Cardiac muscle cell (in vitro differentiated cells and primary cell): ENCODE measurements around the gene RCAN1. TPM values are rescaled to one million over a fixed set of nuclear protein-coding genes. Genes with fewer than 3 reads are reported as not detected.

Experiments used
- DNase-seq, 2 donors: peaks; one replicate each; pipeline versions ENCODE4 v3.0.0 to v3.0.0-alpha.2; 2010 to 2017; ENCODE audit warnings: low read depth in 1 of 2, low spot score in 1 of 2
- H3K27ac ChIP-seq: fragments of 200-600 bp; sonication (generic); 2 replicates; pipeline ENCODE4 v1.5.1; 2016
- H3K27me3 ChIP-seq: fragments of 200-600 bp; sonication (generic); 2 replicates; pipeline ENCODE4 v1.6.0; 2016; ENCODE audit warnings: control low read depth
- H3K36me3 ChIP-seq: fragments of 200-600 bp; sonication (generic); 2 replicates; pipeline ENCODE4 v1.5.1; 2016; ENCODE audit warnings: control low read depth
- H3K4me1 ChIP-seq: fragments of 200-600 bp; sonication (generic); 2 replicates; pipeline ENCODE4 v1.8.1; 2017; ENCODE audit warnings: low read depth, mild to moderate bottlenecking, mixed run types
- H3K4me3 ChIP-seq: fragments of 200-600 bp; sonication (generic); 2 replicates; pipeline ENCODE4 v1.5.1; 2016; ENCODE audit warnings: mild to moderate bottlenecking
- H3K9me3 ChIP-seq: fragments of 200-600 bp; sonication (generic); 2 replicates; pipeline ENCODE4 v1.5.1; 2017; ENCODE audit warnings: low read depth, mild to moderate bottlenecking, control low read depth
- CTCF ChIP-seq: IDR thresholded peaks from 2 replicates; pipeline ENCODE4 v1.5.1; 2012; ENCODE audit warnings: low read depth, mild to moderate bottlenecking, low read length
- polyA plus RNA-seq: library from polyadenylated mRNA; unstranded; fragments of >200 nt; fragmentation: Nextera tagmentation; extraction: Ambion mirVana; gene quantifications from 2 replicates; pipeline ENCODE4 v1.2.1, GENCODE V29; 2016
- total RNA-seq: library from RNA; depleted of rRNA; stranded (reverse); fragments of >200 nt; gene quantifications from 2 replicates; pipeline ENCODE4 v1.2.3, GENCODE V29; 2016

Gene RCAN1
- total and polyA plus RNA-seq, 2 experiments from 2014 or later = 47.4 to 96.2 TPM

- H3K4me1 ChIP-seq = peaks cover 26% of the 10 kb centered on the region
- no peaks in the 10 kb centered on the region for H3K36me3 ChIP-seq
- no peak overlapping the region for H3K4me3 ChIP-seq
- TF ChIP-seq CTCF = no peak
- no peak overlapping the region for H3K27ac ChIP-seq
- H3K9me3 ChIP-seq = no peaks in the 10 kb centered on the region
- no peaks in the 10 kb centered on the region for H3K27me3 ChIP-seq
- no peak for DNase-seq
Measured at GRCh38 chr21:34596561-34597271, 18.2 kb downstream of the RCAN1 start.

GRCh38 chr21:34595457-34595856, 19.5 kb downstream of the RCAN1 start:
- Histone ChIP-seq H3K27ac (no peak overlapping the region), H3K4me1 (peaks cover 39% of the 10 kb centered on the region), H3K4me3 (no peak overlapping the region), H3K9me3 (no peaks in the 10 kb centered on the region), H3K27me3 (no peaks in the 10 kb centered on the region), H3K36me3 (no peaks in the 10 kb centered on the region)
- DNase-seq = no peak
- TF ChIP-seq CTCF = no peak

GRCh38 chr21:34594566-34595234, 20.2 kb downstream of the RCAN1 start:
- no peaks in the 10 kb centered on the region for H3K9me3 ChIP-seq
- H3K27ac ChIP-seq = no peak overlapping the region
- TF ChIP-seq CTCF = no peak
- H3K36me3 ChIP-seq = no peaks in the 10 kb centered on the region
- no peak overlapping the region for H3K4me3 ChIP-seq
- H3K27me3 ChIP-seq = no peaks in the 10 kb centered on the region
- no peak for DNase-seq
- H3K4me1 ChIP-seq = peaks cover 46% of the 10 kb centered on the region

- Histone ChIP-seq H3K27me3 (no peaks in the 10 kb centered on the region), H3K36me3 (no peaks in the 10 kb centered on the region), H3K4me1 (peaks cover 46% of the 10 kb centered on the region), H3K9me3 (no peaks in the 10 kb centered on the region), H3K27ac (peak overlapping the region; percentile 92), H3K4me3 (no peak overlapping the region)
- DNase-seq = no peak
- no peak for TF ChIP-seq CTCF
Measured at GRCh38 chr21:34593954-34594531, 20.9 kb downstream of the RCAN1 start.

- H3K9me3 ChIP-seq = no peaks in the 10 kb centered on the region
- no peaks in the 10 kb centered on the region for H3K27me3 ChIP-seq
- no peak overlapping the region for H3K4me3 ChIP-seq
- TF ChIP-seq CTCF = no peak
- peaks cover 46% of the 10 kb centered on the region for H3K4me1 ChIP-seq
- peak overlapping the region; percentile 92 for H3K27ac ChIP-seq
- DNase-seq = no peak
- no peaks in the 10 kb centered on the region for H3K36me3 ChIP-seq
Measured at GRCh38 chr21:34593423-34593822, 21.5 kb downstream of the RCAN1 start.
